ENCODE results near the gene ICOS.

Gene ICOS

GRCh38 chr2:204010628-204011560 lies 74.3 kb downstream of the ICOS start:
- no peak for DNase-seq (ENCODE audit: low read depth)

Measured in GM04503 (cell line).